Upper lobe of left lung (tissue), 4 donors: ENCODE data around the gene SLC25A42.

Experiments used
- CTCF ChIP-seq, 6 experiments: fragments of 450-650 bp in 4 of 6; fragments of 200-600 bp in 2 of 6; sonication (generic) in 2 of 6; IDR thresholded peaks; one replicate each; pipeline ENCODE4 v1.5.1; 2016 to 2019; ENCODE audit warnings: antibody characterized with exemption in 6 of 6
- EP300 ChIP-seq, 4 donors: sonication (generic); formaldehyde crosslinking; IDR thresholded peaks; one replicate each; pipeline ENCODE4 v1.5.1; 2017; ENCODE audit warnings: antibody characterized with exemption in 4 of 4, control low read depth in 2 of 4
- POLR2A ChIP-seq, 4 donors: fragments of 450-650 bp; IDR thresholded peaks; one replicate each; pipeline ENCODE4 v1.5.1; 2016 to 2017; ENCODE audit warnings: antibody characterized with exemption in 4 of 4, mild to moderate bottlenecking in 2 of 4
- POLR2AphosphoS5 ChIP-seq, 2 donors: sonication (generic); formaldehyde crosslinking; IDR thresholded peaks; one replicate each; pipeline ENCODE4 v1.5.1; 2017; ENCODE audit warnings: antibody characterized with exemption in 2 of 2

DNA sequence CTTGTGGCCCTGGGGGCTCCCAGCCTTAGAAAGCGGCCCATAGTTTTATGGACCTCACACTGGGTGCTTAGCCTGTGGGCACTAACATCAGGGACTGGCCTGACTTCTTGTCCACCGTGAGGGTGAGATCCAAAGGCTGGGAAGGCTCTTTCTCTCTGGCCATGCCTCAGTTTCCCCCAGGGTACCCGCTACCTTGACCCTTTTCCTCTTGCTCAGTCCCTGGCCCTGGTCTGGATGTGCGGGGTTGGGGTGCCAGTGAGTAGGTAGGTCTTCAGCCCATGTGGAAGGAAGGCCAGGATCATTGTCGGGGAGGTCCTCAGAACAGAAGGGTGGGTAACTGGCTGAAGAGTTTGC is 76.1 kb downstream of the SLC25A42 start:
- TF ChIP-seq POLR2A (IDR thresholded peaks at IDR 0.05) (no peak), EP300 (IDR thresholded peaks at IDR 0.05) (no peak), CTCF (IDR thresholded peaks at IDR 0.05) (peak in 1 of 6 experiments; percentile 9), POLR2AphosphoS5 (IDR thresholded peaks at IDR 0.05) (no peak)
